HG02870 (cell line): ENCODE data around the gene MRPL11.
"Not testable (repeated sequence)": the region's sequence is repeated elsewhere in the genome, so short reads cannot be mapped to it uniquely, and the experiment has no call there.

Experiments
- ATAC-seq: cut with Tn5 transposase; IDR thresholded peaks from one replicate; pipeline ENCODE4 v1.9.1; 2021; ENCODE audit warnings: mild to moderate bottlenecking, moderate library complexity; ENCODE audit not compliant: unreplicated experiment

The MRPL11 gene

GRCh38 chr11:66432597-66432996 is 6.1 kb downstream of the MRPL11 start:
- no peak for ATAC-seq

- not testable (repeated sequence) for ATAC-seq
Measured at GRCh38 chr11:66431871-66432329, 6.7 kb downstream of the MRPL11 start.

- ATAC-seq, result not testable (repeated sequence)
Measured at GRCh38 chr11:66431287-66431686, 7.4 kb downstream of the MRPL11 start.

GRCh38 chr11:66429983-66430602 is 8.6 kb downstream of the MRPL11 start:
- no peak for ATAC-seq

- no peak for ATAC-seq
Measured at GRCh38 chr11:66428933-66429332, 9.7 kb downstream of the MRPL11 start.

GRCh38 chr11:66426314-66426713 is 12.3 kb downstream of the MRPL11 start:
- ATAC-seq, result no peak

- ATAC-seq, result no peak
Measured at GRCh38 chr11:66421492-66422205, 17.0 kb downstream of the MRPL11 start.

- no peak for ATAC-seq
Measured at GRCh38 chr11:66420671-66421476, 17.8 kb downstream of the MRPL11 start, which contains the start of gene NPAS4. NPAS4 (plus strand) TSS chr11:66421035; CDS start chr11:66421180, 145 bp downstream.

- ATAC-seq, result no peak
Measured at GRCh38 chr11:66419825-66420224, 18.8 kb downstream of the MRPL11 start.

GRCh38 chr11:66418986-66419308 is 19.7 kb downstream of the MRPL11 start:
- no peak for ATAC-seq

- ATAC-seq, result no peak
Measured at GRCh38 chr11:66418168-66418985, 20.3 kb downstream of the MRPL11 start.

- ATAC-seq, result no peak
Measured at GRCh38 chr11:66417000-66417399, 21.6 kb downstream of the MRPL11 start.

- no peak for ATAC-seq
Measured at GRCh38 chr11:66415423-66415822, 23.2 kb downstream of the MRPL11 start.

GRCh38 chr11:66414120-66414934 is 24.3 kb downstream of the MRPL11 start:
- no peak for ATAC-seq

GRCh38 chr11:66413167-66413566 is 25.5 kb downstream of the MRPL11 start:
- ATAC-seq, result no peak

- ATAC-seq, result no peak
Measured at GRCh38 chr11:66412110-66412509, 26.5 kb downstream of the MRPL11 start.

GRCh38 chr11:66411323-66411722 is 27.3 kb downstream of the MRPL11 start:
- no peak for ATAC-seq

- no peak for ATAC-seq
Measured at GRCh38 chr11:66410191-66410590, 28.5 kb downstream of the MRPL11 start.

- ATAC-seq, result no peak
Measured at GRCh38 chr11:66409226-66409625, 29.4 kb downstream of the MRPL11 start.
